Loucy (cell line): ENCODE data around the gene FKBP15.

Experiments used
- CTCF ChIP-seq: fragments of 200-600 bp; sonication (generic); conservative IDR thresholded peaks from 2 replicates; pipeline ENCODE4 v1.5.1; 2014; ENCODE audit warnings: mild to moderate bottlenecking, antibody characterized with exemption, low read length
- EZH2phosphoT487 ChIP-seq: fragments of 200-600 bp; IDR thresholded peaks from 2 replicates; pipeline ENCODE4 v1.6.1; 2018; ENCODE audit warnings: antibody characterized with exemption, mild to moderate bottlenecking, moderate library complexity, borderline replicate concordance

DNA sequence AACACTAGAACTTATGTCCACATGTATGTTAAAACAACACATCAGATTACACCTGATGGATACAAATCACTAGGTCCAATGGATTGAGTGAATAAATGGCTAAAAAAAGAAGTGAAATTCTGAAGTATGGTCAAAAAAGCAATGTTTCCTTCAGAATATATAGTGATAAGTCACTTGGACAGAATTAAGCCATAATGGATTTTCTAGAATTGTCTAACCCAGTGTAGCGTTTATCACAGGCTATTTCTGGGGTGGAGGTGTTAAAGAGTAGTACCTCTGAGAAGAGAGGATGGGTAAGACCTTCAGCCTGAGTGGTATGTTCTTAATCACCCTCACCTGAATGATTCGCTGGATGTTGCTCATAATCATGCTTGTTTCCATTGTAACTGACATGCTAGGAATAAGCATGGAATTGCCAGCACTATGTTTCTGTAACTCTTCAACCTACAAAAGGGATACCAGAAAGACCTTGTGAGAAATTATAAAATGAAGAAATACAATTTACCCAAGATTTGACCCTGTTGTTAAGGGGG is 37.1 kb downstream of the FKBP15 start:
- TF ChIP-seq CTCF: no peak
- TF ChIP-seq EZH2phosphoT487: no peak
